ENCODE measurements around the gene GRAP. TPM values are rescaled to one million over a fixed set of nuclear protein-coding genes. Genes with fewer than 3 reads are reported as not detected.

GRAP gene
- total RNA-seq, 1 experiment from 2014 or later, result not detected

GRCh38 chr17:19009970-19010369 is 36.8 kb downstream of the GRAP start:
- CTCF ChIA-PET, result no interaction called here

GRCh38 chr17:19006698-19007097 is 40.1 kb downstream of the GRAP start:
- Mint-ChIP-seq H3K4me1 (ENCODE audit: low read depth, unreplicated experiment) (peaks cover 22% of the 10 kb centered on the region), H3K27ac (ENCODE audit: unreplicated experiment) (no peak overlapping the region), H3K27me3 (ENCODE audit: unreplicated experiment) (no peaks in the 10 kb centered on the region), H3K9me3 (ENCODE audit: low read depth, unreplicated experiment) (no peaks in the 10 kb centered on the region), H3K36me3 (ENCODE audit: insufficient read depth, unreplicated experiment) (peaks cover 22% of the 10 kb centered on the region), H3K4me3 (ENCODE audit: low read depth, unreplicated experiment) (no peak overlapping the region)
- BruUV-seq (replicated peaks), result no TSS peak
- intact Hi-C loops (cut with micrococcal nuclease; ENCODE audit: unreplicated experiment), result no loop called here
- TF ChIP-seq CTCF (IDR thresholded peaks at IDR 0.05; ENCODE audit: unreplicated experiment), result no peak
- DNase-seq, result no peak
- CTCF ChIA-PET, result no interaction called here

More at GRCh38 chr17:19009970-19010369, 36.8 kb downstream of the GRAP start:
- BruUV-seq (replicated peaks), result no TSS peak
- no peak overlapping the region for H3K27ac Mint-ChIP-seq (ENCODE audit: unreplicated experiment)
- H3K27me3 Mint-ChIP-seq (ENCODE audit: unreplicated experiment), result no peaks in the 10 kb centered on the region
- no peak overlapping the region for H3K4me3 Mint-ChIP-seq (ENCODE audit: low read depth, unreplicated experiment)
- TF ChIP-seq CTCF (IDR thresholded peaks at IDR 0.05; ENCODE audit: unreplicated experiment), result no peak
- H3K36me3 Mint-ChIP-seq (ENCODE audit: insufficient read depth, unreplicated experiment), result no peaks in the 10 kb centered on the region
- intact Hi-C loops (cut with micrococcal nuclease; ENCODE audit: unreplicated experiment), result no loop called here
- no peaks in the 10 kb centered on the region for H3K9me3 Mint-ChIP-seq (ENCODE audit: low read depth, unreplicated experiment)
- peaks cover 8% of the 10 kb centered on the region for H3K4me1 Mint-ChIP-seq (ENCODE audit: low read depth, unreplicated experiment)
- no peak for DNase-seq

GRCh38 chr17:19005789-19006430 is 40.8 kb downstream of the GRAP start:
- Mint-ChIP-seq H3K4me1 (ENCODE audit: low read depth, unreplicated experiment) (peaks cover 19% of the 10 kb centered on the region), H3K27ac (ENCODE audit: unreplicated experiment) (no peak overlapping the region), H3K36me3 (ENCODE audit: insufficient read depth, unreplicated experiment) (peaks cover 22% of the 10 kb centered on the region), H3K27me3 (ENCODE audit: unreplicated experiment) (no peaks in the 10 kb centered on the region), H3K4me3 (ENCODE audit: low read depth, unreplicated experiment) (no peak overlapping the region), H3K9me3 (ENCODE audit: low read depth, unreplicated experiment) (no peaks in the 10 kb centered on the region)
- CTCF ChIA-PET, result no interaction called here
- DNase-seq, result no peak
- no TSS peak for BruUV-seq (replicated peaks)
- TF ChIP-seq CTCF (IDR thresholded peaks at IDR 0.05; ENCODE audit: unreplicated experiment), result no peak
- intact Hi-C loops (cut with micrococcal nuclease; ENCODE audit: unreplicated experiment), result no loop called here

GRCh38 chr17:19005137-19005773 is 41.5 kb downstream of the GRAP start:
- H3K27ac Mint-ChIP-seq (ENCODE audit: unreplicated experiment), result no peak overlapping the region
- no peaks in the 10 kb centered on the region for H3K9me3 Mint-ChIP-seq (ENCODE audit: low read depth, unreplicated experiment)
- H3K27me3 Mint-ChIP-seq (ENCODE audit: unreplicated experiment), result no peaks in the 10 kb centered on the region
- no peak for DNase-seq
- TF ChIP-seq CTCF (IDR thresholded peaks at IDR 0.05; ENCODE audit: unreplicated experiment), result no peak
- peaks cover 26% of the 10 kb centered on the region for H3K36me3 Mint-ChIP-seq (ENCODE audit: insufficient read depth, unreplicated experiment)
- CTCF ChIA-PET, result no interaction called here
- H3K4me3 Mint-ChIP-seq (ENCODE audit: low read depth, unreplicated experiment), result peak overlapping the region; percentile 66
- TSS peak; percentile 97 for BruUV-seq (replicated peaks)
- intact Hi-C loops (cut with micrococcal nuclease; ENCODE audit: unreplicated experiment), result no loop called here
- peaks cover 16% of the 10 kb centered on the region for H3K4me1 Mint-ChIP-seq (ENCODE audit: low read depth, unreplicated experiment)

Measured in Calu3 (cell line).